SU-DHL-6 (cell line): Measurements from ENCODE around the gene TEX10.

Experiments
- H2AFZ ChIP-seq: fragments of 200-600 bp; sonication (generic); 2 replicates; pipeline ENCODE4 v1.6.1; 2014; ENCODE audit warnings: low read depth, mild to moderate bottlenecking, moderate library complexity, mixed read lengths, antibody characterized with exemption, low read length; ENCODE audit not compliant: severe bottlenecking
- H3F3A ChIP-seq: fragments of 200-600 bp; shearing (Covaris generic); 2 replicates; pipeline ENCODE4 v1.6.0; 2016; ENCODE audit warnings: antibody characterized with exemption, mild to moderate bottlenecking; ENCODE audit not compliant: insufficient read depth
- H3K27ac ChIP-seq: fragments of 200-600 bp; sonication (generic); 2 replicates; pipeline ENCODE4 v1.5.1; 2016; ENCODE audit warnings: low read depth, mild to moderate bottlenecking, low read length, moderate library complexity, mixed read lengths
- H3K27me3 ChIP-seq: fragments of 200-600 bp; sonication (generic), shearing (Covaris generic); 2 replicates; pipeline ENCODE4 v1.6.0; 2014; ENCODE audit warnings: mild to moderate bottlenecking, low read length
- H3K36me3 ChIP-seq: fragments of 200-600 bp; sonication (generic); 2 replicates; pipeline ENCODE4 v1.6.1; 2014; ENCODE audit warnings: mild to moderate bottlenecking, low read length, mixed read lengths
- H3K4me2 ChIP-seq: fragments of 300-600, 200-600 bp; shearing (Covaris generic), sonication (generic); 2 replicates; pipeline ENCODE4 v1.6.0; 2014; ENCODE audit warnings: low read length, low read depth, mild to moderate bottlenecking; ENCODE audit not compliant: poor library complexity, severe bottlenecking
- H3K4me3 ChIP-seq: fragments of 200-600 bp; sonication (generic); 2 replicates; pipeline ENCODE4 v1.5.1; 2014; ENCODE audit warnings: antibody characterized with exemption, low read length, mild to moderate bottlenecking, mixed read lengths; ENCODE audit not compliant: insufficient read depth, poor library complexity, severe bottlenecking
- H3K79me2 ChIP-seq: fragments of 200-600 bp; sonication (generic); 2 replicates; pipeline ENCODE4 v1.6.1; 2014; ENCODE audit warnings: mild to moderate bottlenecking, low read length, moderate library complexity; ENCODE audit not compliant: insufficient read depth
- H3K9ac ChIP-seq: fragments of 200-600 bp; sonication (generic); 2 replicates; pipeline ENCODE4 v1.7.0; 2014; ENCODE audit warnings: mild to moderate bottlenecking, low read length
- H3K9me2 ChIP-seq: fragments of 200-600 bp; sonication (generic); replicated peaks from 2 replicates; pipeline ENCODE4 v1.6.1; 2014; ENCODE audit warnings: low read length; ENCODE audit not compliant: insufficient read depth
- H3K9me3 ChIP-seq: fragments of 200-600 bp; sonication (generic); 2 replicates; pipeline ENCODE4 v1.6.1; 2014; ENCODE audit warnings: low read length, mixed read lengths; ENCODE audit not compliant: insufficient read depth
- H4K20me1 ChIP-seq: fragments of 200-600 bp; sonication (generic); 2 replicates; pipeline ENCODE4 v1.6.1; 2014; ENCODE audit warnings: low read depth, mild to moderate bottlenecking, antibody characterized with exemption, low read length, moderate library complexity, mixed read lengths
- EZH2phosphoT487 ChIP-seq: fragments of 200-600 bp; sonication (generic), shearing (Covaris generic); conservative IDR thresholded peaks from 2 replicates; pipeline ENCODE4 v1.6.1; 2018; ENCODE audit warnings: mild to moderate bottlenecking, antibody characterized with exemption, low read length, moderate library complexity, mixed read lengths
- TF ChIP-seq, protein P1 (sequence below): fragments of 200-600 bp; sonication (generic); IDR thresholded peaks from one replicate; pipeline ENCODE4 v1.5.1; 2017; ENCODE audit warnings: antibody characterized with exemption, mild to moderate bottlenecking, low read length, moderate library complexity; ENCODE audit not compliant: insufficient read depth, poor library complexity, severe bottlenecking

TEX10 gene

DNA sequence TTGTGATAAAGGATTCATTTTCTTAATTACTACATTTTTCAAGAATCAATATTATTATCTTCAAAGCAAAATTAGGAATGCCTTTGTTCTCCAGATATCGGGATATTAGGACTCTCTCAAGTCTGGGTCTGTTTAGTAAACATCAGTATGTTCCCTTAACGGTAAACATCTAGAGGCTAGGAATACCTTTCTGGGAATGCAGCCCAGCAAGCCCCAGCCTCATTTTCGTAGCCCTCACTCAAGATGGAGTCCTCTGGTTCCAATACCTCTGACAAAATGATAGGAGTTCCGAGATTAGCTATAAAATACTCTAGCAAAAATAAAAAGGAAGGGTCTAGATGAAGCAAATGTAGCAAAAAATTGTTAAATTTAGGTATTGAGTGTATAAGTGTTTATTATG is 84.5 kb downstream of the TEX10 start:
- Histone ChIP-seq H3K9ac (no peak overlapping the region), H3F3A (no peaks in the 10 kb centered on the region), H3K36me3 (no peaks in the 10 kb centered on the region), H2AFZ (no peak overlapping the region), H3K4me3 (no peak overlapping the region), H3K4me2 (no peak overlapping the region), H3K9me2 (no peaks in the 10 kb centered on the region), H3K9me3 (no peaks in the 10 kb centered on the region), H4K20me1 (no peaks in the 10 kb centered on the region), H3K27me3 (no peaks in the 10 kb centered on the region), H3K27ac (no peak overlapping the region), H3K79me2 (no peaks in the 10 kb centered on the region)
- TF ChIP-seq, protein P1, sequence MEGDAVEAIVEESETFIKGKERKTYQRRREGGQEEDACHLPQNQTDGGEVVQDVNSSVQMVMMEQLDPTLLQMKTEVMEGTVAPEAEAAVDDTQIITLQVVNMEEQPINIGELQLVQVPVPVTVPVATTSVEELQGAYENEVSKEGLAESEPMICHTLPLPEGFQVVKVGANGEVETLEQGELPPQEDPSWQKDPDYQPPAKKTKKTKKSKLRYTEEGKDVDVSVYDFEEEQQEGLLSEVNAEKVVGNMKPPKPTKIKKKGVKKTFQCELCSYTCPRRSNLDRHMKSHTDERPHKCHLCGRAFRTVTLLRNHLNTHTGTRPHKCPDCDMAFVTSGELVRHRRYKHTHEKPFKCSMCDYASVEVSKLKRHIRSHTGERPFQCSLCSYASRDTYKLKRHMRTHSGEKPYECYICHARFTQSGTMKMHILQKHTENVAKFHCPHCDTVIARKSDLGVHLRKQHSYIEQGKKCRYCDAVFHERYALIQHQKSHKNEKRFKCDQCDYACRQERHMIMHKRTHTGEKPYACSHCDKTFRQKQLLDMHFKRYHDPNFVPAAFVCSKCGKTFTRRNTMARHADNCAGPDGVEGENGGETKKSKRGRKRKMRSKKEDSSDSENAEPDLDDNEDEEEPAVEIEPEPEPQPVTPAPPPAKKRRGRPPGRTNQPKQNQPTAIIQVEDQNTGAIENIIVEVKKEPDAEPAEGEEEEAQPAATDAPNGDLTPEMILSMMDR, result no peak
- TF ChIP-seq EZH2phosphoT487, result no peak

DNA sequence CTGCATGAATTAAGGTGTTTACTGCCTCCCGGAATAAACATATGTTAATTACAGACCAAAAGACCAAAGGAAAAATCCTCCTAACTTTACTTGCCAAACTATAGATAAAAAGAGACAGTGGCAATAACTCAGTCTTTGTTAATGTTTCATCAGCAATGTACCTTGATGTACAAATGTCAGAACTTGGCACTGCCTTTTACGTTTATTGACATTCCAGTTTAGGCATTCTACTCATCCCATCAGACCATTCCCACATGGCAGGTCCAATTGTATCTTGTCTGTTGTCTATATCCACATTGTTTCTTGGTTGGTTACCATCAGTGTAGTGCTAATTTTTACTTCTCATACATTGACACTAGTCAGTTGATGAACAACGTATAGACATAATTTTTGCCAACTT is 85.5 kb downstream of the TEX10 start:
- H3K4me2 ChIP-seq, result no peak overlapping the region
- H3K79me2 ChIP-seq, result no peaks in the 10 kb centered on the region
- H3K27ac ChIP-seq, result no peak overlapping the region
- H3F3A ChIP-seq, result no peaks in the 10 kb centered on the region
- no peaks in the 10 kb centered on the region for H3K27me3 ChIP-seq
- H4K20me1 ChIP-seq, result no peaks in the 10 kb centered on the region
- TF ChIP-seq, protein P1, result no peak
- TF ChIP-seq EZH2phosphoT487, result no peak
- no peaks in the 10 kb centered on the region for H3K9me3 ChIP-seq
- no peaks in the 10 kb centered on the region; the same call in 1 of the 2 replicates for H3K36me3 ChIP-seq
- H3K9me2 ChIP-seq, result no peaks in the 10 kb centered on the region
- no peak overlapping the region for H2AFZ ChIP-seq
- no peak overlapping the region for H3K9ac ChIP-seq
- H3K4me3 ChIP-seq, result no peak overlapping the region
